ENCODE data around the gene DPH3. TPM values are rescaled to one million over a fixed set of nuclear protein-coding genes. Genes with fewer than 3 reads are reported as not detected.

Gene DPH3
- total RNA-seq, 1 experiment from 2014 or later: 16.8 TPM

GRCh38 chr3:16300881-16301359 is 36.2 kb upstream of the DPH3 start:
- DNase-seq: no peak
- no peaks in the 10 kb centered on the region for H3K27me3 Mint-ChIP-seq (ENCODE audit: unreplicated experiment)
- no TSS peak for BruUV-seq (replicated peaks)
- intact Hi-C loops (cut with micrococcal nuclease; ENCODE audit: unreplicated experiment): no loop called here
- TF ChIP-seq CTCF (IDR thresholded peaks at IDR 0.05; ENCODE audit: unreplicated experiment): no peak
- no peaks in the 10 kb centered on the region for H3K9me3 Mint-ChIP-seq (ENCODE audit: low read depth, unreplicated experiment)
- H3K27ac Mint-ChIP-seq (ENCODE audit: unreplicated experiment): no peak overlapping the region
- H3K4me1 Mint-ChIP-seq (ENCODE audit: low read depth, unreplicated experiment): no peaks in the 10 kb centered on the region
- no peaks in the 10 kb centered on the region for H3K36me3 Mint-ChIP-seq (ENCODE audit: insufficient read depth, unreplicated experiment)
- H3K4me3 Mint-ChIP-seq (ENCODE audit: low read depth, unreplicated experiment): no peak overlapping the region
- CTCF ChIA-PET: no interaction called here

- intact Hi-C loops (cut with micrococcal nuclease; ENCODE audit: unreplicated experiment): no loop called here
- H3K27ac Mint-ChIP-seq (ENCODE audit: unreplicated experiment): no peak overlapping the region
These were observed 35.6 kb upstream of the DPH3 start for GRCh38 chr3:16300307-16300706.

GRCh38 chr3:16299746-16300145 is 35.0 kb upstream of the DPH3 start:
- Mint-ChIP-seq H3K4me3 (ENCODE audit: low read depth, unreplicated experiment) (no peak overlapping the region), H3K36me3 (ENCODE audit: insufficient read depth, unreplicated experiment) (peaks cover 4% of the 10 kb centered on the region), H3K27me3 (ENCODE audit: unreplicated experiment) (no peaks in the 10 kb centered on the region), H3K9me3 (ENCODE audit: low read depth, unreplicated experiment) (no peaks in the 10 kb centered on the region), H3K27ac (ENCODE audit: unreplicated experiment) (no peak overlapping the region), H3K4me1 (ENCODE audit: low read depth, unreplicated experiment) (no peaks in the 10 kb centered on the region)
- DNase-seq: no peak
- intact Hi-C loops (cut with micrococcal nuclease; ENCODE audit: unreplicated experiment): no loop called here
- BruUV-seq (replicated peaks): no TSS peak
- CTCF ChIA-PET: no interaction called here
- TF ChIP-seq CTCF (IDR thresholded peaks at IDR 0.05; ENCODE audit: unreplicated experiment): no peak

More at GRCh38 chr3:16300307-16300706, 35.6 kb upstream of the DPH3 start:
- Mint-ChIP-seq H3K27me3 (ENCODE audit: unreplicated experiment) (no peaks in the 10 kb centered on the region), H3K36me3 (ENCODE audit: insufficient read depth, unreplicated experiment) (peaks cover 4% of the 10 kb centered on the region), H3K4me3 (ENCODE audit: low read depth, unreplicated experiment) (no peak overlapping the region), H3K4me1 (ENCODE audit: low read depth, unreplicated experiment) (no peaks in the 10 kb centered on the region), H3K9me3 (ENCODE audit: low read depth, unreplicated experiment) (no peaks in the 10 kb centered on the region)
- no peak for TF ChIP-seq CTCF (IDR thresholded peaks at IDR 0.05; ENCODE audit: unreplicated experiment)
- BruUV-seq (replicated peaks): no TSS peak
- CTCF ChIA-PET: no interaction called here
- no peak for DNase-seq

- TF ChIP-seq CTCF (IDR thresholded peaks at IDR 0.05; ENCODE audit: unreplicated experiment): no peak
- CTCF ChIA-PET: no interaction called here
- H3K27ac Mint-ChIP-seq (ENCODE audit: unreplicated experiment): no peak overlapping the region
- H3K4me3 Mint-ChIP-seq (ENCODE audit: low read depth, unreplicated experiment): no peak overlapping the region
- DNase-seq: no peak
- intact Hi-C loops (cut with micrococcal nuclease; ENCODE audit: unreplicated experiment): no loop called here
- H3K27me3 Mint-ChIP-seq (ENCODE audit: unreplicated experiment): no peaks in the 10 kb centered on the region
- BruUV-seq (replicated peaks): no TSS peak
- no peaks in the 10 kb centered on the region for H3K4me1 Mint-ChIP-seq (ENCODE audit: low read depth, unreplicated experiment)
- H3K36me3 Mint-ChIP-seq (ENCODE audit: insufficient read depth, unreplicated experiment): peaks cover 4% of the 10 kb centered on the region
- no peaks in the 10 kb centered on the region for H3K9me3 Mint-ChIP-seq (ENCODE audit: low read depth, unreplicated experiment)
These were observed 34.1 kb upstream of the DPH3 start for GRCh38 chr3:16298891-16299290.
